ENCODE results near the gene BHLHE23.

BHLHE23 gene

DNA sequence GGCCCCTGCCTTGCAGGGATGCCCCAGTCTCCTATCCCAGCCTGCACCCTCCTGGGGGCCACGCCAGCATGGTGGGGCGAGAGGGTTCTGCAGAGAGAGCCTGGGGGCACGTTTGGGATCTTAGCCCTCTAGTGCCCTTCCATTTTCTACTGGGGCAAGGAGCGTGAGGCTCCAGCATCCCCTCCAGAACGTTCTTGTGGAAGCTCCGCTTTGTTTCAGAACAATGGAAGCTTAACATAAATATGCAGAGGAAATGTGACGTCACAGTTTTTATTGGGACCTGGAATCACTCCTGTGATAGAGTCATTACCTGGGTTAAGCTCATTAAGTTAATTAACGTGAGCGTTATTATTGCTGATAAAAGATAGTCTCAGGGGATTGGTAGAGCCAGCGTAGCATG is 19.6 kb downstream of the BHLHE23 start:
- Histone ChIP-seq H3K4me3 (no peak overlapping the region), H3K4me2 (peak overlapping the region; percentile 32; the same call in 1 of the 2 replicates), H4K20me1 (no peaks in the 10 kb centered on the region), H3K4me1 (peaks cover 71% of the 10 kb centered on the region), H3K9ac (no peak overlapping the region), H3K27ac (no peak overlapping the region), H3K9me3 (no peaks in the 10 kb centered on the region), H3K27me3 (no peaks in the 10 kb centered on the region), H3K36me3 (no peaks in the 10 kb centered on the region)
- no peak for TF ChIP-seq Cebpa-rat (IDR thresholded peaks at IDR 0.05)

DNA sequence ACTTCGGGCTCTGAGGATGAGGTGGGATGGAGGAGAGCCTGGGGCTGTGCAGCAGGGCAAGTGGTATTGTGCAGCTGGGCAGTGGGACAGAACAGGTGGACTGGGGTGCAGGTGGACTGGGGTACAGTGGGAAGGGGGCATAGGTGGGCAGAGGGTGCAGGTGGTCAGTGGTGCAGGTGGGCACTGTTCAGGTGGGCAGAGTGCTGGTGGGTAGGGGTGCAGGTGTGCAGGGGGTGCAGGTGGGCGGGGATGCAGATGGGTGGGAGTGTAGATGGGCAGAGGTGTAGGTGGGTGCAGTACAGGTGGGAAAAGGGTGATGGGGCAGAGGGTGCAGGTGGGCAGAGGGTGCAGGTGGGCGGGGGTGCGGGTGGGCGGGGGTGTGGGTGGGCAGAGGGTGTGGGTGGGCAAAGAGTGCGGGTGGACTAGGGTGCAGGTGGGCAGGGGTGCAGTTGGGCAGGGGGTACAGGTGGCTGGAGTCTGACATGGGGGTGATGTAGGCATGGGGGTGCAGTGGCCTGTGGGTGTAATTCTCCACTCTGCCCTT is 20.4 kb downstream of the BHLHE23 start:
- no peak for TF ChIP-seq Cebpa-rat (IDR thresholded peaks at IDR 0.05)
- no peak overlapping the region for H3K4me3 ChIP-seq
- H3K36me3 ChIP-seq, result no peaks in the 10 kb centered on the region
- no peak overlapping the region for H3K9ac ChIP-seq
- H3K4me2 ChIP-seq, result peak overlapping the region; percentile 76
- H3K4me1 ChIP-seq, result peaks cover 71% of the 10 kb centered on the region
- H3K9me3 ChIP-seq, result no peaks in the 10 kb centered on the region
- no peaks in the 10 kb centered on the region for H3K27me3 ChIP-seq
- H4K20me1 ChIP-seq, result no peaks in the 10 kb centered on the region
- H3K27ac ChIP-seq, result 0 out of 2 replicates have a peak overlapping the region, but pooled peaks have one; percentile 35

- Histone ChIP-seq H3K4me1 (peaks cover 74% of the 10 kb centered on the region), H4K20me1 (no peaks in the 10 kb centered on the region), H3K27me3 (0 out of 2 replicates have a peak, but pooled peaks cover under 1% of the 10 kb centered on the region), H3K36me3 (no peaks in the 10 kb centered on the region), H3K4me2 (peak overlapping the region; percentile 76), H3K4me3 (no peak overlapping the region), H3K27ac (0 out of 2 replicates have a peak overlapping the region, but pooled peaks have one; percentile 35), H3K9me3 (no peaks in the 10 kb centered on the region), H3K9ac (no peak overlapping the region)
- no peak for TF ChIP-seq Cebpa-rat (IDR thresholded peaks at IDR 0.05)
Observed at GRCh38 chr20:62985444-62985778, 21.4 kb downstream of the BHLHE23 start.

GRCh38 chr20:62984666-62985443 is 21.9 kb downstream of the BHLHE23 start:
- H3K27me3 ChIP-seq, result peaks cover 6% of the 10 kb centered on the region; the same call in 1 of the 2 replicates
- H4K20me1 ChIP-seq, result no peaks in the 10 kb centered on the region
- no peaks in the 10 kb centered on the region for H3K9me3 ChIP-seq
- H3K27ac ChIP-seq, result no peak overlapping the region
- no peak overlapping the region for H3K9ac ChIP-seq
- H3K4me2 ChIP-seq, result peak overlapping the region; percentile 76
- H3K4me3 ChIP-seq, result no peak overlapping the region
- no peaks in the 10 kb centered on the region for H3K36me3 ChIP-seq
- H3K4me1 ChIP-seq, result peaks cover 79% of the 10 kb centered on the region
- no peak for TF ChIP-seq Cebpa-rat (IDR thresholded peaks at IDR 0.05)

GRCh38 chr20:62983210-62983609 is 23.6 kb downstream of the BHLHE23 start:
- Histone ChIP-seq H3K27me3 (peaks cover 8% of the 10 kb centered on the region; the same call in 1 of the 2 replicates), H3K4me2 (peak overlapping the region; percentile 97), H4K20me1 (no peaks in the 10 kb centered on the region), H3K4me1 (peaks cover 84% of the 10 kb centered on the region), H3K9ac (no peak overlapping the region), H3K36me3 (no peaks in the 10 kb centered on the region), H3K4me3 (no peak overlapping the region), H3K9me3 (no peaks in the 10 kb centered on the region), H3K27ac (no peak overlapping the region)
- no peak for TF ChIP-seq Cebpa-rat (IDR thresholded peaks at IDR 0.05)

GRCh38 chr20:62982124-62983075 is 24.4 kb downstream of the BHLHE23 start:
- no peaks in the 10 kb centered on the region for H3K36me3 ChIP-seq
- H4K20me1 ChIP-seq, result no peaks in the 10 kb centered on the region
- peak overlapping the region; percentile 97 for H3K4me2 ChIP-seq
- H3K4me1 ChIP-seq, result peaks cover 92% of the 10 kb centered on the region
- H3K9me3 ChIP-seq, result no peaks in the 10 kb centered on the region
- H3K27ac ChIP-seq, result peak overlapping the region; percentile 70
- TF ChIP-seq Cebpa-rat (IDR thresholded peaks at IDR 0.05), result no peak
- H3K27me3 ChIP-seq, result peaks cover 8% of the 10 kb centered on the region; the same call in 1 of the 2 replicates
- peak overlapping the region; percentile 50 for H3K4me3 ChIP-seq
- H3K9ac ChIP-seq, result peak overlapping the region; percentile 56

- peak overlapping the region; percentile 97 for H3K4me2 ChIP-seq
Observed at GRCh38 chr20:62980970-62981369, 25.8 kb downstream of the BHLHE23 start.

DNA sequence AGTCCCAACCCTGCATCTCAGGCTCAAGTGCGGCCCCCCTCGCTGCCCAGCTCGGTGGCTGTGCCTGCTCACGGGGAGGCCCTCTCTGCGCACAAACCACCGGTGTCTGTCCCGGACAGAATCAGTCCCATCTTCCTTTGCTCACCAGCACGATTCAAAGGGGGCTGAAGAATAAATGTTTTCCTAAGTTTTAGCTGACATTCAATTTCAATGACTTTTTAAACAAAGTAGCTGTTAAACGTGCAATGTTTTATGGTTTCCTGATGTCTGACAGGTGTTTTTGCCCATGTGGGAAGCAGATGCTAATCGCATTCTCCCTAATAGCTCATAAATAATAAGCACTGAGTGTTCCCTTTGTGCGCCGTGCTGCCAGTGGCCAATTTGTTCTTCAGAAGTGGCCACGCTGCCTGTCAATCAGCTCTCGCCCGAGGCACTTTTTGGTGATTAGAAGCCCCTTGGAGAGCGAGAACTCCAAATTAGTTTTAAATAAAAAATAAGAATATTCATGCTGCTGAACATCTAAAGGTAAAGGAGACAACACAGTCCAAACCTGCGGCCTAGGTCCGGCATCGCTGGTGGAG is 26.3 kb downstream of the BHLHE23 start:
- peak overlapping the region; percentile 97 for H3K4me2 ChIP-seq
- no peaks in the 10 kb centered on the region for H3K36me3 ChIP-seq
- no peak overlapping the region for H3K9ac ChIP-seq
- peaks cover 8% of the 10 kb centered on the region; the same call in 1 of the 2 replicates for H3K27me3 ChIP-seq
- no peaks in the 10 kb centered on the region for H3K9me3 ChIP-seq
- no peak overlapping the region for H3K27ac ChIP-seq
- TF ChIP-seq Cebpa-rat (IDR thresholded peaks at IDR 0.05), result no peak
- no peaks in the 10 kb centered on the region for H4K20me1 ChIP-seq
- peak overlapping the region; percentile 9; the same call in 1 of the 2 replicates for H3K4me3 ChIP-seq
- H3K4me1 ChIP-seq, result peaks cover 98% of the 10 kb centered on the region

More at GRCh38 chr20:62980970-62981369, 25.8 kb downstream of the BHLHE23 start:
- H3K27ac ChIP-seq, result no peak overlapping the region
- TF ChIP-seq Cebpa-rat (IDR thresholded peaks at IDR 0.05), result no peak
- no peak overlapping the region for H3K9ac ChIP-seq
- H3K9me3 ChIP-seq, result no peaks in the 10 kb centered on the region
- peaks cover 98% of the 10 kb centered on the region for H3K4me1 ChIP-seq
- H3K36me3 ChIP-seq, result no peaks in the 10 kb centered on the region
- H3K27me3 ChIP-seq, result peaks cover 8% of the 10 kb centered on the region; the same call in 1 of the 2 replicates
- no peaks in the 10 kb centered on the region for H4K20me1 ChIP-seq
- H3K4me3 ChIP-seq, result peak overlapping the region; percentile 9; the same call in 1 of the 2 replicates

- H3K36me3 ChIP-seq, result no peaks in the 10 kb centered on the region
- no peak overlapping the region; the same call in 1 of the 2 replicates for H3K9ac ChIP-seq
- H3K27me3 ChIP-seq, result peaks cover 8% of the 10 kb centered on the region; the same call in 1 of the 2 replicates
- H4K20me1 ChIP-seq, result no peaks in the 10 kb centered on the region
- H3K4me2 ChIP-seq, result peak overlapping the region; percentile 97
- H3K4me3 ChIP-seq, result no peak overlapping the region; the same call in 1 of the 2 replicates
- TF ChIP-seq Cebpa-rat (IDR thresholded peaks at IDR 0.05), result no peak
- no peak overlapping the region for H3K27ac ChIP-seq
- peaks cover 98% of the 10 kb centered on the region for H3K4me1 ChIP-seq
- H3K9me3 ChIP-seq, result no peaks in the 10 kb centered on the region
Observed at GRCh38 chr20:62979876-62980373, 26.8 kb downstream of the BHLHE23 start.

Data from BLaER1 (cell line).